Measurements from ENCODE around the gene SMC4.

Gene SMC4

DNA sequence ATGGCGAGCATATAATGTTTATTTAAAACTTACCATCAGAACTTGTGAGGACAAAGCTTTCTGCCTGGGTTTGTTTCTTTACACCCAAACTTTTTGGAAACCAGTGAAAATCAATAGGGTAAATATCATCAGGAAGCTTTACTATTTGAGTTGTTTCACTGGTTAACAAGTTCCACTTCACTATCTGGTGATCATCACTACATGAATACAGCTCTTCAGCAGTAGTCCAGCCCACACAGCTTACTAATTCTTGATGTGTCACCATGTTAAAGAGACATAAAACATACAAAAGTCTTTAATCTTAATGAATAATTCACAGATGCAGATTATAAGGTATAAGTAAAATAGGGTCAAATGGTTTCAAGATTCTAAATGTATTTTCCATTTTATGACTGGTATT lies 18.0 kb upstream of the SMC4 start:
- TF ChIP-seq, protein P1, sequence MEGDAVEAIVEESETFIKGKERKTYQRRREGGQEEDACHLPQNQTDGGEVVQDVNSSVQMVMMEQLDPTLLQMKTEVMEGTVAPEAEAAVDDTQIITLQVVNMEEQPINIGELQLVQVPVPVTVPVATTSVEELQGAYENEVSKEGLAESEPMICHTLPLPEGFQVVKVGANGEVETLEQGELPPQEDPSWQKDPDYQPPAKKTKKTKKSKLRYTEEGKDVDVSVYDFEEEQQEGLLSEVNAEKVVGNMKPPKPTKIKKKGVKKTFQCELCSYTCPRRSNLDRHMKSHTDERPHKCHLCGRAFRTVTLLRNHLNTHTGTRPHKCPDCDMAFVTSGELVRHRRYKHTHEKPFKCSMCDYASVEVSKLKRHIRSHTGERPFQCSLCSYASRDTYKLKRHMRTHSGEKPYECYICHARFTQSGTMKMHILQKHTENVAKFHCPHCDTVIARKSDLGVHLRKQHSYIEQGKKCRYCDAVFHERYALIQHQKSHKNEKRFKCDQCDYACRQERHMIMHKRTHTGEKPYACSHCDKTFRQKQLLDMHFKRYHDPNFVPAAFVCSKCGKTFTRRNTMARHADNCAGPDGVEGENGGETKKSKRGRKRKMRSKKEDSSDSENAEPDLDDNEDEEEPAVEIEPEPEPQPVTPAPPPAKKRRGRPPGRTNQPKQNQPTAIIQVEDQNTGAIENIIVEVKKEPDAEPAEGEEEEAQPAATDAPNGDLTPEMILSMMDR (conservative IDR thresholded peaks at IDR 0.05; ENCODE audit: low read length): no peak
- DNase-seq (ENCODE audit: low read depth): no peak

DNA sequence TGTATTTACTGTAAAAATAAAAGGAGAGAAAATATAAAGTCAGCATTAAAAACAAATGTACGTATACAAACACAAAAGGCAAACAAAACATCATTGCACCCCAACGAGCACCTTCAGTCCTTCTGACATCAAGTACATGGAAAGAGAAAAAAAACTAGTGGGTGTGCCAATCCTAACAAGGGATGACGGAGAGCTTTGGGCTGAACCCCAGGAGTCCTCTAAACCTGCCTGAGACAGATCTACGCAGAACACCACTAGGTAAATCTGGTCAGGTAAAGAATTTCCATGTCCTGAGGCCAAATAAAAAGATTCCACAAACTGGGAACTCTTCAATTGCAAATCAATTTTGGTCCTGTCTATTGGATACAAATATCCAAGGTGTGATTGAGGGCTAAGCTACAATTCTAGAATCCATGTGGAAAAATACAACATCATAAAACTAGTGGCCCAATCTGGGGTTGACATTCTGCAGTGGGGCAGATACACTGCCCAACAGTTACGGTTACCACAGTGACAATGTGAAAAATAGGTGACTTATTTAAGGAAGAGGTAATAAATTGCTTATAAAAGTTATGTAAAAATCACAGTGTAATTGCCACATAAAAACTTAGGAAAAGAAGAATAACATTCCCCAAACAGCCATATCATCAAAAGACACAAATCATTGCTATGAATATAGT lies 14.7 kb upstream of the SMC4 start:
- TF ChIP-seq, protein P1 (conservative IDR thresholded peaks at IDR 0.05; ENCODE audit: low read length): no peak
- no peak for DNase-seq (ENCODE audit: low read depth)
- H3K4me3 ChIP-seq (ENCODE audit: low read length): no peak overlapping the region

More for the DNA sequence above, 18.0 kb upstream of the SMC4 start:
- H3K4me3 ChIP-seq (ENCODE audit: low read length): no peak overlapping the region

GRCh38 chr3:160390565-160391138 lies 8.8 kb upstream of the SMC4 start:
- no peak for DNase-seq (ENCODE audit: low read depth)
- TF ChIP-seq, protein P1 (conservative IDR thresholded peaks at IDR 0.05; ENCODE audit: low read length): no peak
- H3K4me3 ChIP-seq (ENCODE audit: low read length): no peak overlapping the region

GRCh38 chr3:160392798-160393197 lies 6.7 kb upstream of the SMC4 start:
- no peak for DNase-seq (ENCODE audit: low read depth)
- H3K4me3 ChIP-seq (ENCODE audit: low read length): no peak overlapping the region
- TF ChIP-seq, protein P1 (conservative IDR thresholded peaks at IDR 0.05; ENCODE audit: low read length): no peak

DNA sequence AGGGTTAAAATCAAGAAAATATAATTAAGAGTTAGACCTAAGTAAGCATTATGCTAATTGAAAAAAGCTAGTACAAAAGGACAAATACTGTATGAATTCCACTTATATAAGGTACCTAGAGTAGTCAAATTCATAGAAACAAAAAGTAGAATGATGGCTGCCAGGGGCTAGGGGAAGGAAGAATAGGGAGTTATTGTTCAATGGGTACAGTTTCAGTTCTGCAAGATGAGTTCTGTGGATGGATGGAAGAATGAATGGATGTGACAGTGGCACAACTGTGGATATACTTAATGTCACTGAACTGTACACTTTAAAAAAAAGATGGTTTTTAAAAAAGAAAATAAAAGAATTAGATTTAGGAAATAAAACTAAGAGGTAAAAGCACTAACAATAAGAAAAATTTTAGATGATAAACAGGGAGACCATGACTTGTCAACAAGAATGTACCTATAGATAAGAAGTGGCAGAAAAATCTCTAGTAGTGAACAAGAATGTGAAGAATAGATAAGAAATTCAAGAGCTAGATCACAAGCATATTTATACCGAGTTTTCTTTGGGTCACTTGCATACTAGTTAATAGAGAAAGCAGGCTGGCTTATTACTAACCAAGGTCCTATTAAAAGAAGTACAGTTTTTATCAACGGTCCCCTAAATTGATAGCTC lies 6.0 kb upstream of the SMC4 start:
- no peak for DNase-seq (ENCODE audit: low read depth)
- TF ChIP-seq, protein P1 (conservative IDR thresholded peaks at IDR 0.05; ENCODE audit: low read length): no peak

DNA sequence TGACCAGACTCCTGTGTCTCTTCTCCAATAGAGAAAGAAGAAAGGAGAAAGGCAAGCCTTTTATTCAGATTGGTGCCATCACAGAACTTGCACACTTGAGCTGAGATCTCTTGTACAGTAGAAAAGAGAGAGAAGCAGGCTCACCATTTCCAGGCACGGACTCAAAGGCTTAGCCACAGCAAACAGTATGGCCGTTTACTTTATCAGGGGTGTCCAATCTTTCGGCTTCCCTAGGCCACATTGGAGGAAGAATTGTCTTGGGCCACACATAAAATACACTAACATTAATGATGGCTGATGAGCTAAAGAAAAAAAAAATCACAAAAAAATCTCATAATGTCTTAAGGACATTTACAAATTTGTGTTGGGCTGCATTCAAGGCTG lies 5.4 kb upstream of the SMC4 start:
- DNase-seq (ENCODE audit: low read depth): no peak

More for the DNA sequence above, 6.0 kb upstream of the SMC4 start:
- H3K4me3 ChIP-seq (ENCODE audit: low read length): no peak overlapping the region

More for the DNA sequence above, 5.4 kb upstream of the SMC4 start:
- TF ChIP-seq, protein P1 (conservative IDR thresholded peaks at IDR 0.05; ENCODE audit: low read length): no peak
- no peak overlapping the region for H3K4me3 ChIP-seq (ENCODE audit: low read length)

Data from AG10803 (cell line).